T-helper 2 cell treated with Interferon-gamma antibody and Interleukin-4, amounts not matched to agents 5 μg/mL and 100 μg/mL, for 36 hours (primary cell): Measurements from ENCODE around the gene COL4A5.

ENCODE experiments used
- DNase-seq: peaks from one replicate; pipeline ENCODE4 v3.0.0; 2021; ENCODE audit warnings: low spot score
- H3K27ac Mint-ChIP-seq: one replicate; pipeline ENCODE4 v1.8.0; 2021; ENCODE audit warnings: mild to moderate bottlenecking, mixed read lengths
- H3K27me3 Mint-ChIP-seq: one replicate; pipeline ENCODE4 v1.8.0; 2021; ENCODE audit warnings: low read depth, mixed read lengths
- H3K36me3 Mint-ChIP-seq: one replicate; pipeline ENCODE4 v1.8.0; 2021; ENCODE audit warnings: low read depth, mixed read lengths
- H3K4me1 Mint-ChIP-seq: one replicate; pipeline ENCODE4 v1.8.0; 2021; ENCODE audit warnings: low read depth, mixed read lengths
- H3K4me3 Mint-ChIP-seq: one replicate; pipeline ENCODE4 v1.8.0; 2022; ENCODE audit warnings: mild to moderate bottlenecking, moderate library complexity, mixed read lengths
- H3K9me3 Mint-ChIP-seq: one replicate; pipeline ENCODE4 v1.8.0; 2021; ENCODE audit warnings: mixed read lengths

Gene COL4A5

GRCh38 chrX:108732630-108733321, 293.1 kb downstream of the COL4A5 start:
- no peak for DNase-seq
- H3K27me3 Mint-ChIP-seq, result peaks cover 55% of the 10 kb centered on the region
- H3K27ac Mint-ChIP-seq, result no peak overlapping the region
- H3K9me3 Mint-ChIP-seq, result no peaks in the 10 kb centered on the region
- no peak overlapping the region for H3K4me3 Mint-ChIP-seq
- no peaks in the 10 kb centered on the region for H3K36me3 Mint-ChIP-seq
- no peaks in the 10 kb centered on the region for H3K4me1 Mint-ChIP-seq

- H3K4me1 Mint-ChIP-seq, result no peaks in the 10 kb centered on the region
- H3K36me3 Mint-ChIP-seq, result no peaks in the 10 kb centered on the region
- H3K27ac Mint-ChIP-seq, result no peak overlapping the region
- no peak overlapping the region for H3K4me3 Mint-ChIP-seq
- H3K27me3 Mint-ChIP-seq, result peaks cover 60% of the 10 kb centered on the region
- DNase-seq, result no peak
- no peaks in the 10 kb centered on the region for H3K9me3 Mint-ChIP-seq
Observed at GRCh38 chrX:108734426-108734825, 294.8 kb downstream of the COL4A5 start.

GRCh38 chrX:108735091-108735678, 295.5 kb downstream of the COL4A5 start:
- Mint-ChIP-seq H3K27ac (no peak overlapping the region), H3K4me3 (no peak overlapping the region), H3K36me3 (no peaks in the 10 kb centered on the region), H3K4me1 (no peaks in the 10 kb centered on the region), H3K9me3 (no peaks in the 10 kb centered on the region), H3K27me3 (peaks cover 60% of the 10 kb centered on the region)
- DNase-seq, result no peak

- DNase-seq, result no peak
- no peaks in the 10 kb centered on the region for H3K4me1 Mint-ChIP-seq
- H3K27me3 Mint-ChIP-seq, result peaks cover 58% of the 10 kb centered on the region
- H3K9me3 Mint-ChIP-seq, result no peaks in the 10 kb centered on the region
- H3K27ac Mint-ChIP-seq, result no peak overlapping the region
- H3K36me3 Mint-ChIP-seq, result no peaks in the 10 kb centered on the region
- H3K4me3 Mint-ChIP-seq, result no peak overlapping the region
Observed at GRCh38 chrX:108735679-108736508, 296.3 kb downstream of the COL4A5 start.

GRCh38 chrX:108736509-108737479, 297.2 kb downstream of the COL4A5 start, which contains the start of gene IRS4:
IRS4 (minus strand) TSS chrX:108736563.
- no peak within 1 kb of the TSS for H3K27ac Mint-ChIP-seq
- DNase-seq, result no peak
- no peaks in the 10 kb centered on the region for H3K36me3 Mint-ChIP-seq
- H3K4me1 Mint-ChIP-seq, result no peaks in the 10 kb centered on the region
- no peak within 1 kb of the TSS for H3K4me3 Mint-ChIP-seq
- H3K9me3 Mint-ChIP-seq, result no peaks in the 10 kb centered on the region
- H3K27me3 Mint-ChIP-seq, result peaks cover 52% of the 10 kb centered on the region

GRCh38 chrX:108737754-108738153, 298.1 kb downstream of the COL4A5 start:
- Mint-ChIP-seq H3K36me3 (no peaks in the 10 kb centered on the region), H3K4me1 (no peaks in the 10 kb centered on the region), H3K9me3 (no peaks in the 10 kb centered on the region), H3K27me3 (peaks cover 44% of the 10 kb centered on the region), H3K27ac (no peak overlapping the region), H3K4me3 (no peak overlapping the region)
- DNase-seq, result no peak

GRCh38 chrX:108740299-108740774, 300.7 kb downstream of the COL4A5 start:
- no peak for DNase-seq
- Mint-ChIP-seq H3K9me3 (no peaks in the 10 kb centered on the region), H3K4me1 (no peaks in the 10 kb centered on the region), H3K36me3 (no peaks in the 10 kb centered on the region), H3K4me3 (no peak overlapping the region), H3K27me3 (peaks cover 22% of the 10 kb centered on the region), H3K27ac (no peak overlapping the region)
